ENCODE results near the gene GPBAR1. TPM values are rescaled to one million over a fixed set of nuclear protein-coding genes. Genes with fewer than 3 reads are reported as not detected.

GPBAR1 gene
- total RNA-seq, 1 donor from 2014 or later, result 8.1 TPM

GRCh38 chr2:218277921-218278320 lies 17.1 kb downstream of the GPBAR1 start:
- H3K9me3 ChIP-seq, result no peaks in the 10 kb centered on the region
- H3K27ac ChIP-seq, result peak overlapping the region; percentile 60
- intact Hi-C loops (cut with DNase I), result no loop called here
- DNase-seq (ENCODE audit: extremely low spot score in 2 of 2), result no peak
- no peak for TF ChIP-seq POLR2AphosphoS5 (IDR thresholded peaks at IDR 0.05; ENCODE audit: insufficient read depth in 1 of 2, low read depth in 1 of 2)
- no peak for TF ChIP-seq POLR2A (IDR thresholded peaks at IDR 0.05)
- TF ChIP-seq CTCF (IDR thresholded peaks at IDR 0.05), result no peak
- peaks cover 60% of the 10 kb centered on the region for H3K4me1 ChIP-seq
- no peak overlapping the region for H3K4me3 ChIP-seq
- peaks cover 0 to 88% of the 10 kb centered on the region in 2 donors for H3K36me3 ChIP-seq
- no peaks in the 10 kb centered on the region for H3K27me3 ChIP-seq

- Histone ChIP-seq H3K9me3 (no peaks in the 10 kb centered on the region), H3K4me3 (no peak overlapping the region), H3K27ac (peak overlapping the region; percentile 60), H3K27me3 (no peaks in the 10 kb centered on the region), H3K4me1 (peaks cover 60% of the 10 kb centered on the region), H3K36me3 (peaks cover 0 to 81% of the 10 kb centered on the region in 2 donors)
- TF ChIP-seq CTCF (IDR thresholded peaks at IDR 0.05) (no peak), POLR2A (IDR thresholded peaks at IDR 0.05) (no peak), POLR2AphosphoS5 (IDR thresholded peaks at IDR 0.05; ENCODE audit: insufficient read depth in 1 of 2, low read depth in 1 of 2) (no peak)
- DNase-seq (ENCODE audit: extremely low spot score in 2 of 2), result no peak
- intact Hi-C loops (cut with DNase I), result no loop called here
Observed at GRCh38 chr2:218278531-218279360, 17.9 kb downstream of the GPBAR1 start.

- intact Hi-C loops (cut with DNase I), result no loop called here
- Histone ChIP-seq H3K9me3 (no peaks in the 10 kb centered on the region), H3K27ac (no peak overlapping the region), H3K4me3 (no peak overlapping the region), H3K4me1 (peaks cover 74% of the 10 kb centered on the region), H3K36me3 (peaks cover 0 to 65% of the 10 kb centered on the region in 2 donors), H3K27me3 (no peaks in the 10 kb centered on the region)
- no peak for DNase-seq (ENCODE audit: extremely low spot score in 2 of 2)
- no peak for TF ChIP-seq POLR2AphosphoS5 (IDR thresholded peaks at IDR 0.05; ENCODE audit: insufficient read depth in 1 of 2, low read depth in 1 of 2)
- no peak for TF ChIP-seq POLR2A (IDR thresholded peaks at IDR 0.05)
- TF ChIP-seq CTCF (IDR thresholded peaks at IDR 0.05), result no peak
Observed at GRCh38 chr2:218280260-218280870, 19.6 kb downstream of the GPBAR1 start.

- Histone ChIP-seq H3K4me1 (peaks cover 85% of the 10 kb centered on the region), H3K27me3 (no peaks in the 10 kb centered on the region), H3K27ac (peak overlapping the region; percentile 100), H3K9me3 (no peaks in the 10 kb centered on the region), H3K36me3 (peaks cover 0 to 54% of the 10 kb centered on the region in 2 donors), H3K4me3 (no peak overlapping the region)
- TF ChIP-seq CTCF (IDR thresholded peaks at IDR 0.05) (no peak), POLR2A (IDR thresholded peaks at IDR 0.05) (no peak), POLR2AphosphoS5 (IDR thresholded peaks at IDR 0.05; ENCODE audit: insufficient read depth in 1 of 2, low read depth in 1 of 2) (no peak)
- no peak for DNase-seq (ENCODE audit: extremely low spot score in 2 of 2)
- intact Hi-C loops (cut with DNase I), result no loop called here
Observed at GRCh38 chr2:218281449-218281848, 20.6 kb downstream of the GPBAR1 start.
